ENCODE measurements around the gene RMC1.

- TF ChIP-seq, protein P1, sequence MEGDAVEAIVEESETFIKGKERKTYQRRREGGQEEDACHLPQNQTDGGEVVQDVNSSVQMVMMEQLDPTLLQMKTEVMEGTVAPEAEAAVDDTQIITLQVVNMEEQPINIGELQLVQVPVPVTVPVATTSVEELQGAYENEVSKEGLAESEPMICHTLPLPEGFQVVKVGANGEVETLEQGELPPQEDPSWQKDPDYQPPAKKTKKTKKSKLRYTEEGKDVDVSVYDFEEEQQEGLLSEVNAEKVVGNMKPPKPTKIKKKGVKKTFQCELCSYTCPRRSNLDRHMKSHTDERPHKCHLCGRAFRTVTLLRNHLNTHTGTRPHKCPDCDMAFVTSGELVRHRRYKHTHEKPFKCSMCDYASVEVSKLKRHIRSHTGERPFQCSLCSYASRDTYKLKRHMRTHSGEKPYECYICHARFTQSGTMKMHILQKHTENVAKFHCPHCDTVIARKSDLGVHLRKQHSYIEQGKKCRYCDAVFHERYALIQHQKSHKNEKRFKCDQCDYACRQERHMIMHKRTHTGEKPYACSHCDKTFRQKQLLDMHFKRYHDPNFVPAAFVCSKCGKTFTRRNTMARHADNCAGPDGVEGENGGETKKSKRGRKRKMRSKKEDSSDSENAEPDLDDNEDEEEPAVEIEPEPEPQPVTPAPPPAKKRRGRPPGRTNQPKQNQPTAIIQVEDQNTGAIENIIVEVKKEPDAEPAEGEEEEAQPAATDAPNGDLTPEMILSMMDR (IDR thresholded peaks at IDR 0.05) = no peak
- peak in 1 of 4 donors; percentile 28 for TF ChIP-seq POLR2A (IDR thresholded peaks at IDR 0.05)
- TF ChIP-seq POLR2AphosphoS5 (IDR thresholded peaks at IDR 0.05) = no peak
- no peak for TF ChIP-seq EP300 (IDR thresholded peaks at IDR 0.05)
Observed at GRCh38 chr18:23574611-23575308, 71.4 kb downstream of the RMC1 start.

Measured in upper lobe of left lung (tissue), 4 donors.